Activated T-cell treated with anti-CD3 and anti-CD28 coated beads for 24 hours (primary cell): ENCODE results near the gene DCLK1.

Experiments
- DNase-seq: peaks from one replicate; pipeline ENCODE4 v3.0.0-alpha.2; 2020; ENCODE audit warnings: low read depth

The DCLK1 gene

GRCh38 chr13:36033035-36033434 lies 98.1 kb downstream of the DCLK1 start:
- no peak for DNase-seq

GRCh38 chr13:36031490-36031889 lies 99.7 kb downstream of the DCLK1 start:
- no peak for DNase-seq

DNA sequence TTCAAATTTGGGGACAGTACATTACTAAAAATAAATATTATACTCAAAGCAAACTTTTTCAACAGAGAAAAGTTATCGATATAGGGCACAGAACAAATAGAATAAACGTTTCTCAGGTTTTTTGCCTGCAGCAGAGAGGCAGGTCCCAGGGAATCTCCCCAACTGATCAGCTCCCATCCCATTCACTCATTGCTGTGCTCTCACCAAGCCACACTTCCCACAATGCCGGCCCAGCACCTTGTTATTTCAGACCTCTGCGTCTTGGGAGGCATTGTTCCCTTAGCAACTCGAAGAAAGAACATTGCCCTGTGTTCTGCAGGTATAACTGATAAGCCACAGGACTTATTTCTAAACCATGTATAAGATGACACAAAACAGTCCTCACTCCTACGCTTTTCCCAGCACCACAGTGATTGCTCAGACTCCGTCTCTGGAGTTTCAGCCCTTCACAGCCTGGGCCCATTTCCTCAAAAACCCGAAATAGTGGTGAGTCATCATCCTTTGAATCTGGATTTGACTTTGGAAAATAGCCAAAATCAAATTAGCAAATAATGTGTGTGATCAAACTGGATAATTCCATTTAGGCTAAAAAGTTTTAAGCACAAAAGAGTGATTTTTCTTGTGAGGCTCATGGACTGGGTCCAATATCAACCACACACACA lies 100.4 kb downstream of the DCLK1 start:
- DNase-seq, result no peak

DNA sequence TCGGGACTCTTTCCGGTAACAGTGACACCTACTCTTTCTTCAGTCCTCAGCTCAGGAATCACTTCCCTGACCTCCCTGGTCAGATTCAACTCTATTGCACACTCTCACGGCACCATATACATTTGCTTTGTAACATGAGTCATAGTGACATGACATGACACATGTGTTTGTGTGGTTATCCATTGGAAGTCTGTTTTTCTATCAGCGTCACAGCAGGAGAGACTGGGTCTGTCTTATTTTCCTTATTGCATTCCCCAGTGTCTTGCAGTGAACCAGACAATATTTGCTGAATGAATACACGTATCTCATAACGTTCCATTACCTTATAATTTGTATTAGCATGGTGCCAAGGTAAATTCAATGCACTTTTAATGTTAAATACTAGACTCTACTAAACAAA lies 102.0 kb downstream of the DCLK1 start:
- DNase-seq, result no peak

DNA sequence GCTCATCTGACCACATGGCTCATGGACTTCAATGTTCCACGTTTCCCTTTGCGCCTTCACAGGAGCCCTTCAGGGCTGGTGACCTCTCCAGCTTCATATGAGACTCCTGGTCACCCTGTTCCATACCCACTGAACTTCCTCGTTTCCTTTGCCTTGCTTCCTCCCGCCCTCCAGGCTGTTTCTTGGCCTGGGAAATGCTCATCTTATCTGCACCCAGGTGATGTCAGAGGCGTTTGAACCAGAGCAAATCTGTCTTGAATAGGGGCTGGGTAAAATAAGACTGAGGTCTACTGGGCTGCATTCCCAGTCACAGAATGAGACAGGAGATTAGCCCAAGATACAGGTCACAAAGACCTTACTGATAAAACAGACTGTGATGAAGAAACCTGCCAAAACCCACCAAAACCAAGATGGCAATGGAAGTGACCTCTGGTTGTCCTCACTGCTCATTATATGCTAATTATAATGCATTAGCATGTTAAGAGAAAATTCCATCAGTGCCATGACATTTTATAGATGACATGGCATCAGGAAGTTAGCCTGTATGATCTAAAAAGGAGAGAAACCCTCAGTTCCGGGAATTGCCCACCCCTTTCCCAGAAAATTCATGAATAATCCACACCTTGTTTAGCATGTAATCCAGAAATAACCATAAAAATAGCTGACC lies 102.7 kb downstream of the DCLK1 start:
- no peak for DNase-seq

GRCh38 chr13:36026531-36026930 lies 104.7 kb downstream of the DCLK1 start:
- no peak for DNase-seq

GRCh38 chr13:36014763-36015162 lies 116.4 kb downstream of the DCLK1 start:
- DNase-seq, result no peak

DNA sequence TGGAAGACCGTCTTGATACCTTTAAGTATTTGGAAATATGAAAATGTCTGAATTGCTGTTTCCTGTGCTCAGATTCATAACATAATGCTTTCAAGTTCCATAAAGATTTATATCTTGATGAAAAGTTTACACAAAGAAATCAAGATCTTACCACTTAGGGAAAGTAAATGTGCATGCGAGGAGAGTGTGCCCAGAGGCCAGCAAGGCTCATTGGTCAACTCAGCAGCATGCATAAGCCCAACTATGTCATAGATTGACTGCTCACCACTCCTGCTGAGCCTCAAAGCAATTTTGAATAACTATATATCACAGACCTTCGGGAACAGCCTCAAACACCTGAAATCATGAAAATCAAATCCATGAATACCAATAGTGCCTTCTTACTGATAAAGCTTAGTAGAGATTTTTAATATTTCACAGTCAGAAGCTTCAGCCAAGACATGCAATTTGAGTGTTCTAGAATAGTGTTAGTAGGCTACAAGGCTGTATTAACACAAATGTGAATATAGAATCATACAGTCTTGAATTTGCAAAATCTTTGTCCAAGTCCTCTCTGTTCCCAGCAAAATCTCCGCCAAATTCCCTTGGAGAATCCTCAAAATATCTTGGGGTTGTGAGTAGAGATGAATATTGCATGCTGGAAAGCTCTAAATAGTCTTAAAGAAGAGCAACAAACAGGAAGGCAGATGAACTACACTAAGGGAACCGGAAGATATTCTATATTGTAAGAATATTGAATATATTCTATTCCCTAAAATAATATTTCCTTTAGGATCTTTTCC lies 124.1 kb downstream of the DCLK1 start:
- DNase-seq, result no peak

- no peak for DNase-seq
Measured at GRCh38 chr13:36006347-36006746, 124.8 kb downstream of the DCLK1 start.

DNA sequence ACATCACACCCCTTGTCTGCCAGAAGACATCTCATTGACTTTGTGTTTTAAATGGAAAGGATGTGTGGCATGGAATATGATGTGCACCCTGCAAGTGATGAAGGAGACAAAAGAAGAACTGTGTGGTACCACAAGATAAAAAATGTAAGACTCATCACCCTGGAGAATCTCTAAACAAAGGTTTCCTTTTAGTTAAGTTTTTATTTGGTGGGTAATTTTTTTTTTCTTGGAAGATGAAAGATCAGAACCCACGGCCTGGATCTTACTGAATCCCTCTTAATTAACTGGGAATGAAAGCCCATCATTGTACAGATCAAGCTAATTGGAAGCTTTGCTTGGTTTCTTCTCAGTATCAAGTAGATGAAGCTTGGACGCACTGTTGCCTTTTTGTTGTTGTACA lies 129.6 kb downstream of the DCLK1 start:
- no peak for DNase-seq

DNA sequence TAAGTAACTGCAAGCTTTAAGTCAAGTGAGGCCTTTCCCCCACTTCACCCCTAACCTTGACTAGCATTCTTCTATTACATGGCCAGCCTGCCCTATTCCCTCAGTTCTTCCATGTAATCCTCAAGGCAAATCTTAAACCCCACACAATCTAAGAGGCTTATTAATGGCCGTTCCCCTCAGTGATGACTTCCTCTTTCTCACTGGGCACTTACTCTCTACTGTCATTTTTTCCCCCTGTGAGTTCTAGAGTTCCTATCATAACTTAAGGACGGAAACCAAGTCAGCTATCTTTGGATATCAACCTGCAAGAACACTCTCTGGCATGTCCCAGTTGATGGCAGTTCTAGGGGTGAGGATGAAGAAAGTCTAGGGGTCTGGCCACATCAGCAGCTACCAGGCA lies 131.2 kb downstream of the DCLK1 start:
- no peak for DNase-seq

DNA sequence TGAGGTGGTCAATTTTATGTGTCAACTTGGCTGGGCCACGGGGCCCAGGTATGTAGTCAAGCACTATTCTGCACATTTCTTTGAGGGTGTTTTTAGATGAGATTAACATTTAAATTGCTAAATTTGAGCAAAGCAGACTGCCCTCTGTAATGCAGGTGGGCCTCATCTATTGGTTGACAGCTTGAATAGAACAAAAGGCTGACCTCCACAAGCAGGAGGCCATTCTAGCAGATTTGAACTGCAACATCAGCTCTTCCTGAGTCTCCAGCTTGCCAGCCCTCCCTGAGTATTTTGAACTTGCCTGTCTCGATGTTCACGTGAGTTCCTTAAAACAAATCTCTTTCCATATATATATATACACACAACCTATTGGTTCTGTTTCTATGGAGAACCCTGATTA lies 134.8 kb downstream of the DCLK1 start:
- DNase-seq, result no peak

DNA sequence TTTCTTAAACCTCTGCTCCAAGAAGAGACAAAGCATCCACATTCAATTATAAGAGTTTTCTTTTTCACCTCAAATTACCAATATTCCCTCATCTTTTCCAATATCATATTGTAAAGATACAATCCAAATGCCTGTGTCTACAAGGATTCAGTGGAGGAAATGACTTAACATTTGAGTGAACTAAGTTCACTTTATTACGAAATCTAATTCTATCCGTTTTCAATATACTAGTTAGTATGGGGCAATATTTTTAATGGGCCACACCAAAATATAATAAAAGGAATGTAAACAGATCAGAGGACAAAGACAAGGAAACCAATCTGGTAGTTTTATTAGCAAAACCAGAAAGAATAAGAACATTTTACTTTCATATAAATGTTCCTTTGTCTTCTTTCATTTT lies 136.0 kb downstream of the DCLK1 start:
- DNase-seq, result no peak

DNA sequence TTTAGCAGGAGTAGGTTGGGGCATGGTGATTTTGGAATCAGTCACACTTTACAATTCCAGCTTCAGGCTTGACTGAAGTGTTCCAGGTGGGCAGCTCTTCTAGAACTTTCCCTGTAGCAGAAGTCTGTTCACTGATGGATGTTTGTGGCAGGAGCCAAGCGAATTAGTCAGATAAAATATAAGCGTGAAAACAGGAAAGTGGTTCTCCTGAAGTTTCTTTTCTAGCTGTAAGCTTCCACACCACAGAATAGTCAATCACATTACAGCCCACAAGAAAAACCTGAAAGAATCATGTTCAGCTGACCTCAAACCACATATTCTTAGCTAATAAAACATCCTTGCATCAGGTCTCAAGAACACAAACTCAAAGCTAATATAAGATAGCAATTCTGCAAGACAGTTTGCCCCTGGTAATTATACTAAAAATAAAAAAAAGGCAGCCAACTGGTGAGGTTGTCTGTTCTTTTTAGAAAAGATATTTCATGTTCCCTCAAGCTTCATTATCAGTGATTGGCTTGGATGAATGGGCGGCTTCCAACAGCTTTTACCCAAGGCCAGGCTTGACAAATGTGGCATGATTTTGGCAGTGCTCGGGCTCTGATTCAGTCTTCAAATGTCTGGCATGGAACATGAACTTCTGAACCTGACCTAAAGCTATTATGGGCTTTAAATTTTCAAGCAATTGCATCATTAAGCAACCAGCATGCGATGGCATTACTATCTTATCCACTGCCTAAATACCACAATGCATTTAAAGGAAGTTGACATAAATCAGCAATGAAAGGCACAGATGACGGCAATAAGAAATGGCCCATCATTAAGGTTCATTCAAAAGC lies 136.8 kb downstream of the DCLK1 start:
- no peak for DNase-seq

DNA sequence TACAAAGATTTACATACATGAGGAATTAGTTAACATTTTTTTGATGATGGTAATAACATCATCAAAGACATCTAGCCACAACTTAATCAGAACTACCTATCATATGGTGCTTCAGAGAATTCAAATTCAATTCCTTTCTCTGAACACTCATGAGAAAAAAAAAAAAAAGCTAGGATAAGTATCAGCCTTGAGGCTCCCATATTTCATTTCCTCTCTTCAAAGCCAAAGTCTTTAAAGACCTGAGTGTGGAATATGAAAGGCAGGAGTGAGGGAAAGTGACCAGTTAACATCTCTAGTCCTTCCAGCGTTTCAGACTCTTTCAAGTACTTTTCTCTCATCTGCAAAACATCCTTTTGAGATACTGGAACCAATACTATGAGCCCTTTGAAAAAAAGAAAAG lies 137.5 kb downstream of the DCLK1 start:
- no peak for DNase-seq

DNA sequence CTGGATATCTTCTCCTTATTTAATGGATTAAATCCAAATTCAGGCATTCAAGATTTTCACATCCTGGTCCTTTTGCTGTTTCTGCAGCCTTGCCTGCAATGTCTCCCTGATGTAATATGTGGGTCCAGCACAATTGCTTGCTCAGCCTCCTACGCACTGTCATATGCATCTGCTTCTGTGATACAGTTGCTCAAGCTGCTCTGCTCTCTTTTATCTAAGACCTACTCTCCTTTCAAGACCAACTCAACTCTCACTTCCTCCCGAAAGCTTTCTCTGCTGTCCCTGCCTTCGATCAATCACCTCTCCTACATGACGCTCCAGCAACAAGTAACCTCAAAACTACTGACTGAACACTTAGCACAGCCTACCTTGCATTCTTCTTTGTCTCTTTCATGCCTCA lies 138.2 kb downstream of the DCLK1 start:
- no peak for DNase-seq

GRCh38 chr13:35990196-35990595 lies 141.0 kb downstream of the DCLK1 start:
- DNase-seq, result no peak

DNA sequence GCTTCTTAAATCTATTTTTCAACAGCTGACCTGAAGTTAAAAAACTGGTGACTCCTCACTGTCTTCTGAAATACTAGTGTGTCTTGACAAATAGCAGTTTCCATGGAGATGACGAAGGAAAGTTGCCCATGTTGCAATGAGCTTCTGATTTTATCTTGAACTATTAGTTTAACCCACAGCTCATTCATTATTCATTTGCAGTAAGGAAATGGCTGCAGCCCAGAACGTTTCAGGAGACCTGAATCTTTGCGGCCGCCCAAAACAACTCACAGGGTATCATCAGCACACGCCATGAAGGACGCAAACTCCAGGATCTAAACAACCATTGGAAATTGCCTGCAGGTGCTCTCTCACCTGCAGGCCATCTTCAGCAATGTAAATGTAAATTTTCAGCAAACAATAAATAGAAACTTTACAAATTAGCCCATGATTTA lies 142.5 kb downstream of the DCLK1 start:
- no peak for DNase-seq

GRCh38 chr13:35987572-35988513 lies 143.3 kb downstream of the DCLK1 start:
- DNase-seq, result no peak

DNA sequence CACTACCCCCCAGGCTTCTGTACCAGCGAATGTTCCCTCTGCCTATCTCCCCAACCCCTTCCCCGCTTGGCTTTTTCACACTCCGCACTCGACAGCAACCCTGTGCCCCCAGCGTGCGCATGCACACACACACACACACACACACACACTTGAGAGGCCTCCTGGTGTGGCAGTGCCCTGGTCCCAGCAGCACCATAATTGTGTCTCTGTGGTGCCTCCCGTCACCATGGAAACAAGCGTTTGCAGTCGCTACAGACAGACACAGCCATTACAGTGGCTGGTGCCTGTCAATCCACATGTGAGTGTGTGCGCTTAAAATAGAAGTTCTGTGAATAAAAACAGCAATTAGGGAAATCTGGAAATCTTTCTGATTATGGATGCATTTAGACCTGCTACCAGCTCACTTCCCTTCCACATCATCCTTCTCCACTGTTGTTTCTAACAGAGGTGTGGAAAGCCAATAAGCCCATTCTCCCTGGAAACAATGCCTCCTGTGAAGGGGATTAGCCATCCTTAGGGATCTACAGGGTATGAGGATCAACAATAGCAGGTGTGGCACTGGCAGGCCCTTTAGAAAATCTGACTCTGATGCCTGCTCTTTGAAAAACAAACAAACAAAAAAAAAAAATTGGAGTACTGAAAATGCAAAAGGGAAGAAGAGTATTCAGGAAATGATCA lies 146.3 kb downstream of the DCLK1 start:
- DNase-seq, result no peak

DNA sequence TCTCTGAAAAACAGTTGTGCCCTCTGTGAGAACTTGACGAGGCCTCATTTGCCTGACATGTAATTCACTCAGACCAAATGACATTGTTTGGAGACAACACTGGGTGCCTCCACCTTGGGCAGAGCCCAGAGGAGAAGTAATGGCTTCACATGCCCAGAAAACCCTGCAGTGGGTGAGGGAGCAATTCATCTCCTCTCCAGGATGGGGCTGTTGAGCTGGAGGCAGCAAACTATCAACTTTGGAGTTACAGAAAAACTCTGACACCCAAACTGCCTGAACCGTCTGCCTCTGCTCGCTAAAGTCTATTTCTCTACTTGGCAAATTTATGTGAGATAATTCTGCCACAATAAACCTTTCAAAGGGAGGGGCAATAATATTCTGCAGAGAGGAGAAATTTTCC lies 146.9 kb downstream of the DCLK1 start:
- no peak for DNase-seq
